ENCODE results near the gene TMEM259. TPM values are rescaled to one million over a fixed set of nuclear protein-coding genes. Genes with fewer than 3 reads are reported as not detected.

TMEM259 gene
- polyA plus RNA-seq, 1 experiment: 111 TPM

- POLR2A ChIA-PET: no interaction called here
- DNase-seq (ENCODE audit: low read depth): no peak
- Histone ChIP-seq H3K4me3 (ENCODE audit: low read depth, low read length) (no peak overlapping the region), H3K36me3 (ENCODE audit: control insufficient read depth, insufficient read depth, low read length) (peaks cover 19% of the 10 kb centered on the region), H3K27me3 (ENCODE audit: control insufficient read depth, insufficient read depth, low read length) (no peaks in the 10 kb centered on the region)
- CTCF ChIA-PET: interaction anchor here (0.7 to 7.8 kb wide), 2 partner anchors 15 to 64 kb away, joined by 3 to 102 read pairs; no protein-coding TSS in a partner anchor
- TF ChIP-seq CTCF (IDR thresholded peaks at IDR 0.05; ENCODE audit: insufficient read depth, low read depth, low read length): no peak
These were observed 34.8 kb downstream of the TMEM259 start for GRCh38 chr19:986083-986482.

DNA sequence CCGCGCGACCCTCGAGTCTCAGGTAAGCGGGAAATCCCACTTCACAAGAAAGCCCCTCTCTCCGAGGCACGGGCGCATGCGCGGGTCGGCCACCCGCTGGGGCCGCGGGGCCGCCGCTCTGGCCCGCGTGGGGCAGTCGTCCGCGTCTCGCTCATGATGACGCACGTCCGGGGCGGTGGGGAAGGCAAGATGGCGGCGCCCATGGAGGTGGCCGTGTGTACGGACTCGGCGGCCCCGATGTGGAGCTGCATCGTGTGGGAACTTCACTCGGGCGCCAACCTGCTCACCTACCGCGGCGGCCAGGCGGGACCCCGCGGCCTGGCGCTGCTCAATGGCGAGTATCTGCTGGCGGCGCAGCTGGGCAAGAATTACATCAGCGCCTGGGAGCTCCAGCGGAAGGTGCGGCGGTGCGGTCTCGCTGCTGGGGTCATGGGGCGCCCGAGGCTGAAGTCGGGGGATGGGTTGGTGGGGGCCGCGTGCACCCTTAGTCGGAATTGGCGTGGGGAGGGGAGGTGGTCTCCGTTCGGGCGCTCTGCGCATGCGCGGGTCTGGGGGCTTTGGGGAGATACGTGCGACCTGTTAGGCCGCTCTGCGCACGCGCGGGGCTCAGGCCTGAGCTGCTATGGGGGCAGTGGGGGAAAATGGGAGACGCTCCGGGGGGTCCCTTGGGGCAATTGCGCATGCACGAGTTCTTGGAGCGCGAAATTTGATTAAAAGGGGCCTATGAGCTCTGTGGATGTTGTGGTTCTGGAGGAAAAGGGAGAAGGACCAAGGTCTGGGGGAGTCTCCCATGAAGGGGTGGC lies 36.6 kb downstream of the TMEM259 start, which contains the start of gene WDR18:
WDR18 (plus strand) TSS at position 181 of the 803 bp plus-strand sequence; CDS start at position 190, 9 bp downstream.
- no peak for TF ChIP-seq CTCF (IDR thresholded peaks at IDR 0.05; ENCODE audit: insufficient read depth, low read depth, low read length)
- ChIA-PET CTCF (interaction anchor here (0.6 to 7.8 kb wide), 22 partner anchors 8 to 260 kb away, joined by 3 to 102 read pairs (median 4); no protein-coding TSS in a partner anchor), POLR2A (interaction anchor here (0.6 to 1.0 kb wide), 3 partner anchors 52 to 260 kb away, joined by 3 read pairs; partner anchors contain the start of gene POLR2E)
- peak within 1 kb of the TSS; percentile 97 for H3K4me3 ChIP-seq (ENCODE audit: low read depth, low read length)
- peaks cover 14% of the 10 kb centered on the region for H3K36me3 ChIP-seq (ENCODE audit: control insufficient read depth, insufficient read depth, low read length)
- no peaks in the 10 kb centered on the region for H3K27me3 ChIP-seq (ENCODE audit: control insufficient read depth, insufficient read depth, low read length)
- DNase-seq (ENCODE audit: low read depth): peak; percentile 27

DNA sequence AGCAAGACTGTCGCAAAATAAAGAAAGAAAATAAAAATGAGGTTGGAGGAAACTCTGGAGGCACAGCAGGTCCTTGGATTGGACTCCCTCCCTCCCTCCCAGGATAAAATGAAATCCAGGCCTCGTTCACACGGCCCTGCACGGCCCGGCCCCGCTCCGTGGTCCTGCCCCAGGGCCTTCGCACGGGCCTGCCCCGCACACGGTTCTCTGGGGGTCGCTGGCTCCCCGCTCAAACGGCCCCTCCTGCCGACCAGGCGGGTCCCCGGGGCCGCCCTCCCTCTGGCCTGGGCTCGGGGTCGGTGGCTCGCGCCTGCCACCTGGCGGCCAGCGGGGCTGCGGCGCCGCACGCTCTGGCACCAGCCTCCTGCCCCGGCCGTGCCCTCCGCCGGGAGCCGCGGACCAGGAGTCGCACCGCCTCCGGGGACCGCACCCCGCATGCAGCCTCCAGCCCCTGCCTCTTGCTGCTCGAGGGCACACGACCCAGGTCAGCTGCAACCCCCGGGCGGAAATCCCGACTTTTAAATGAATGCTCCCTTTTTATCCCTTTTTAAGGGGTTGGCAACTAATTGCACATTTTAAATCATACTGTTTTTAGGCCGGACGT lies 38.3 kb downstream of the TMEM259 start:
- ChIA-PET CTCF (interaction anchor here (0.7 to 7.8 kb wide), 14 partner anchors 12 to 213 kb away, joined by 3 to 102 read pairs (median 4); partner anchors contain the start of genes MED16 and RNU6-9), POLR2A (interaction anchor here (0.7 kb wide), 1 partner anchor 119 kb away, joined by 5 read pairs; no protein-coding TSS in a partner anchor)
- no peaks in the 10 kb centered on the region for H3K27me3 ChIP-seq (ENCODE audit: control insufficient read depth, insufficient read depth, low read length)

GRCh38 chr19:980133-980998 lies 40.6 kb downstream of the TMEM259 start:
- DNase-seq (ENCODE audit: low read depth): no peak
- H3K36me3 ChIP-seq (ENCODE audit: control insufficient read depth, insufficient read depth, low read length): peaks cover 3% of the 10 kb centered on the region; the same call in 1 of the 2 replicates
- no peak for TF ChIP-seq CTCF (IDR thresholded peaks at IDR 0.05; ENCODE audit: insufficient read depth, low read depth, low read length)
- ChIA-PET CTCF (interaction anchor here (0.6 to 7.8 kb wide), 5 partner anchors 13 to 258 kb away, joined by 3 to 102 read pairs (median 3); no protein-coding TSS in a partner anchor), POLR2A (no interaction called here)
- no peaks in the 10 kb centered on the region for H3K27me3 ChIP-seq (ENCODE audit: control insufficient read depth, insufficient read depth, low read length)
- H3K4me3 ChIP-seq (ENCODE audit: low read depth, low read length): no peak overlapping the region

More for the DNA sequence above, 38.3 kb downstream of the TMEM259 start:
- DNase-seq (ENCODE audit: low read depth): no peak
- peak; percentile 15; the same call in 1 of the 2 replicates for TF ChIP-seq CTCF (IDR thresholded peaks at IDR 0.05; ENCODE audit: insufficient read depth, low read depth, low read length)
- H3K36me3 ChIP-seq (ENCODE audit: control insufficient read depth, insufficient read depth, low read length): peaks cover 7% of the 10 kb centered on the region; the same call in 1 of the 2 replicates
- peak overlapping the region; percentile 45 for H3K4me3 ChIP-seq (ENCODE audit: low read depth, low read length)

All from BJ (cell line).